NOMO-1 treated with DMSO at 0.1 percent for 48 hours (cell line): ENCODE data around the gene BLACAT1.
"Not testable (repeated sequence)": the region's sequence is repeated elsewhere in the genome, so short reads cannot be mapped to it uniquely, and the experiment has no call there.

ENCODE experiments used
- DNase-seq: peaks from one replicate; lab custom pipeline; 2025; ENCODE audit not compliant: unreplicated experiment; lab: John Stamatoyannopoulos, UW

The BLACAT1 gene

DNA sequence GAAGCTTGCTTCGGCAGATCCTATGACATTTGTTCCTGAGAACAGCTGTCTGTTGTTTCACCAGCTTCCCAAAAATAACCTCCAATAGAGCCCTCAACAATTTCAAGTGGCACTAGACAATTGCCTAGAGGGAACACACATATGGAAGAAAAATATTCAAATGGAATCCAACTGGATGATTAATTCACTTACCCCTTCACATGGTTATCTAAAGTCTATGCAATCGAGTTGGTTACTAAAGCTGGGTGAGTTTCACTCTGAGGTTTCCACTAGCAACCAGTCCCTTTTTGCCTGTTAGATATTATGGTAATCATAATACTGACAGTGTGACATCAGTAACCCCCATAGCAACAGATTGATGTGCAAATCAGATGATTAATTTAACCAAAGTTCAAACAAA, 34.0 kb downstream of the BLACAT1 start, which contains the start of gene LEMD1:
Gene LEMD1 (minus strand): TSS at position 259 of the 400 bp plus-strand sequence. CDS start 1,520 bp downstream, outside the sequence.
- no peak for DNase-seq

DNA sequence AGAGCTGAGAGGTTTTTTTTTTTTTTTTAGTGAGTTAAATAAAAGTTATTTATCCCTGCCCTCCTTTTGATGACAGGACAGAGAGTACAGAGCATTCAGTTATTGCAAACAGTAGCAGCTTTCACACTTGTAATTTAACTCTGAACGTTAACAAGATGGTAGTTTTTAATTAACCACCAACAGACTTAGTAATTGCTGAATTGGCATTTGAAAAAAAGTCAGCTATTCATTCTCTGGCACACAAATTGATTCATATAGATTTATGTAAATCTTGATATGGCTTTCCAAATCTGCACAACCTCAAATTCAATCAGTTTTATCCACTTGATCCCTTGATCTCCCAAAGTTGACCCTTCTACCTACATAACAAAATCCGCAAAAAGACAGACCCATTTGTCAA, 34.9 kb downstream of the BLACAT1 start:
- no peak for DNase-seq

DNA sequence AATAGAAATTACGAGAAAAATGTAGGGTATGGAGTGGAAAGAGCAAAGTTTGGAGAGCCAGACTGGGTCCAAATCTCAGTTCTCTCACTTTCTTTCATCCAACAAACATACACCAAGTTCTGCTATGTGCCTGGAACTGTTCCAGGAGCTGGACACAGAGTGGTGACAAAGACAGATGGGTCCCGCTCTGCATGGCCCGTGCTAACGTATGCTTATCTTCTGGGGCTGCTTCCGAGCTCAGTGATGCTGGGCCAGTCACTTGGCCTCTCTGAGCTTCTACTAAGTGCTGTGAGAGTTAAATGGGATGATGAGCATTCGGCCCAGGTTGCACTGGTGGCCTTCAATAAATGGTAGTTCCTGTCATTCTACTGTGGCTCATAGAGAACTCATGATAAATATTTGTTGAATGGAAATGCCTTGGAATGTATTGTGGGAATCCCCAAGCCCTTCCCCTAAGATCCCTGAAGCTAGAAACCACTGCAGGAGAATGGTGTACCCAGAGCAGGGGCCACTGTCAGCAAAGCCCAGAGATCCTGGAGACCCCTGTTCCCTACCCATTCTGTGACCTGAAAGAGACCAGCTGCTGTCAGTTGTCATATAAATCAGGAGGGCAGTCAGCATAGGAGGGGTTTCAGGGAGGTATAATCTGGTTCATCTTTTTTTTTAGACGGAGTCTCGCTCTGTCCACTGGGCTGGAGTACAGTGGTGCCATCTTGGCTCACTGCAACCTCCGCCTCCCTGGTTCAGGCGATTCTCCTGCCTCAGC, 37.8 kb downstream of the BLACAT1 start:
- DNase-seq, result no peak

DNA sequence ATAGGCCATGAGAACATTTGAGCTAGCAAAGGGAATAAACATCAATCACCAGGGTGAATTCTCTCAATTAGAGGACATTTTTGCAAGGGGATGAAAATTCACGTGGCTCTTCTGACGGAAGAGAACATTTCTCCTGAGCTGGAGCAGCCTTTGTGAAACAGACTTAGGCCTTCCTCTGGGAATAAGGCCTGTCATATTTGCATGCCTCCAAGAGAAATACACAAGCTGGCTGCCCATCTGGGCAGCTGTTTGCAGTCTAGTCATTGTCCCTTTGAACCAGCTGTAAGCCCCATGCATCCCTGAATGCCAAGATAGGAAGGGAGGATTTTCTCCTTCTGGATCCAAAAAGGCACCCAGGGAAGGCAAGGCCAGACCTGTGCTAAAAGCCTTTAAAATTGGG, 39.5 kb downstream of the BLACAT1 start:
- no peak for DNase-seq

DNA sequence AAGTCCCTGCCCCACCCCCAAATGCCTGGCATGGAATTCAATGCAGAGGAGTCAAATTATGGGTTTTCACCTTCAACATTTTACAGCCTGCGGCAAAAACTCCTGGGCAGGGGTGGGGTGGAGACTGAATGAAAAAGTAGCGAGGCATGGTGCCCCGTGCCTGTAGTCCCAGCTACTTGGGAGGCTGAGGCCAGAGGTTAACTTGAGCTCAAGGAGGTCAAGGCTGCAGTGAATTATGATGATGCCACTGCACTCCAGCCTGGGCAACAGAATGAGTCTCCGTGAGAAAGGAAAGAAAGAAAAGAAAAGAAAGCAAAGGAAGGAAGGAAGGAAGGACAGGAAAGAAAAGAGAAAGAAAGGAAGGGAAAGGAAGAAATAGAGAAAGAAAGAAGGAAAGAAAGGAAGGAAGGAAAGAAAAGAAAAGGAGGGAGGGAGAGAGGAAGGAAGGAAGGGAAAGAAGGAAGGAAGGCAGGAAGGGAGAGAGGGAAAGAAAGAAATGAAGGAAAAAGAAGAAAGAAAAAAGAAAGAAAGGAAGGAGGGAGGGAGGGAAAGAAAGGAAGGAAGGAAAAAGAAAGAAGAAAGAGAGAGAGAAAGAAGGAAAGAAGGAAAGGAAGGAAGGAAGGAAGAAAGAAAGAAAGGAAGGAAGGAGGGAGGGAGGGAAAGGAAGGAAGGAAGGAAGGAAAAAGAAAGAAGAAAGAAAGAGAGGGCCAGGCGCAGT, 45.1 kb downstream of the BLACAT1 start:
- no peak for DNase-seq

DNA sequence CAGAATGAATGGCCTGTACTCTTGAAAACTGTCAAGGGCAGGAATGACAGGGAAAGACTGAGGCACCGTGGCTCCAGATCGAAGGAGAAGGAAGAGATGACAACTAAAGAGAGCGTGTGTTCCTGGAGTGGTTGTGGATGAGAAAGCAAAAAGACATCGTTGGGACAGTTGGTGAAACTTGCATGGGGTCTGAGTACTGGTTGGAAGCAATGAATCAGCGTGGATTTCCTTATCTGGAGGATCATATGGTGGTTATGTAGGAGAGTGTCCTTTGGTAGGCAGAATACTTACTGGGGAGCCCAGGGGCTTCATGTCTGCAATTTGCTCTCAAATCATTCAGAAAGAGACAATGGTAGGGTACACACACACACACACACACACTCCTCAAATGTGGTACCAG, 47.9 kb downstream of the BLACAT1 start:
- DNase-seq, result no peak

DNA sequence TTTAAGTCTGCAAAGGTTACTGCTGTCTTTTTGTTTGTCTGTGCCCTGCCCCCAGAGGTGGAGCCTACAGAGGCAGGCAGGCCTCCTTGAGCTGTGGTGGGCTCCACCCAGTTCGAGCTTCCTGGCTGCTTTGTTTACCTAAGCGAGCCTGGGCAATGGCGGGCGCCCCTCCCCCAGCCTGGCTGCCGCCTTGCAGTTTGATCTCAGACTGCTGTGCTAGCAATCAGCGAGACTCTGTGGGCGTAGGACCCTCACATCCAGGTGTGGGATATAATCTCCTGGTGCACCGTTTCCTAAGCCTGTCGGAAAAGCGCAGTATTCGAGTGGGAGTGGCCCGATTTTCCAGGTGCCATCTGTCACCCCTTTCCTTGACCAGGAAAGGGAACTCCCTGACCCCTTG, 49.6 kb downstream of the BLACAT1 start:
- not testable (repeated sequence) for DNase-seq
